Osteocyte (in vitro differentiated cells): ENCODE data around the gene TUBA3E. TPM values are rescaled to one million over a fixed set of nuclear protein-coding genes. Genes with fewer than 3 reads are reported as not detected.
"Not testable (repeated sequence)": the region's sequence is repeated elsewhere in the genome, so short reads cannot be mapped to it uniquely, and the experiment has no call there.

Experiments used
- DNase-seq: peaks from one replicate; pipeline ENCODE4 v3.0.0; 2021; ENCODE audit warnings: mixed read lengths; ENCODE audit not compliant: unreplicated experiment; ENCODE audit errors: extremely low spot score
- H3K27ac Mint-ChIP-seq: one replicate; pipeline ENCODE4 v1.8.0; 2021; ENCODE audit warnings: mild to moderate bottlenecking, mixed read lengths; ENCODE audit not compliant: unreplicated experiment
- H3K27me3 Mint-ChIP-seq: one replicate; pipeline ENCODE4 v1.8.0; 2021; ENCODE audit warnings: mixed read lengths; ENCODE audit not compliant: unreplicated experiment
- H3K36me3 Mint-ChIP-seq: one replicate; pipeline ENCODE4 v1.8.0; 2021; ENCODE audit warnings: mixed read lengths; ENCODE audit not compliant: unreplicated experiment
- H3K4me1 Mint-ChIP-seq: one replicate; pipeline ENCODE4 v1.8.0; 2021; ENCODE audit warnings: mixed read lengths; ENCODE audit not compliant: unreplicated experiment
- H3K4me3 Mint-ChIP-seq: one replicate; pipeline ENCODE4 v1.8.0; 2021; ENCODE audit warnings: mild to moderate bottlenecking, moderate library complexity, mixed read lengths; ENCODE audit not compliant: unreplicated experiment
- H3K9me3 Mint-ChIP-seq: one replicate; pipeline ENCODE4 v1.8.0; 2021; ENCODE audit warnings: mixed read lengths; ENCODE audit not compliant: unreplicated experiment
- CTCF ChIP-seq: fragments of 200-600 bp; sonication (generic); IDR thresholded peaks from 2 replicates; pipeline ENCODE4 v1.5.0; 2021; ENCODE audit warnings: antibody characterized with exemption, mild to moderate bottlenecking, moderate library complexity
- total RNA-seq: library from RNA; stranded (reverse); gene quantifications from 2 replicates; pipeline ENCODE4 v1.2.1, GENCODE V29; 2021

The TUBA3E gene
- total RNA-seq, 1 donor from 2014 or later: not detected

DNA sequence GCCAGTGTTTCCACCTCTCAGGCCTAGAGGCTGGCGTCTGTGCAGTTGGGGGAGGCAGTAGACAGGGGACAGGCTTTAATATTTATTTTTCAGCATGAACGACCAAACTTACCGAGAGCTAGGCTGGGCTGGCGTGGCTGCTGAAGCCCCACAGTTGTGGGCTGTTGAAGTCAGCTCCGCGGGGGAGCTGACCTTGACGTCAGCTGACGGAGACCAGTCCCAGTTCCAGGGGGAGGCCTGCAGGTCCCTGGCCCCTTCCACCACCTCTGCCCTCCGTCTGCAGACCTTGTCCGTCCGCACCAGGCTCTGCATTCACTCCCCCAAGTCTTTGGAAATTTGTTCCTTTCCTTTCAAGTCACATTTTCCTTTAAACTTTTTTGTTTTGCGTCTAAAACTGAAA is 33.4 kb upstream of the TUBA3E start:
- H3K4me3 Mint-ChIP-seq: no peak overlapping the region
- no peaks in the 10 kb centered on the region for H3K4me1 Mint-ChIP-seq
- H3K27me3 Mint-ChIP-seq: peaks cover 2% of the 10 kb centered on the region
- no peak overlapping the region for H3K27ac Mint-ChIP-seq
- no peaks in the 10 kb centered on the region for H3K36me3 Mint-ChIP-seq
- no peaks in the 10 kb centered on the region for H3K9me3 Mint-ChIP-seq
- TF ChIP-seq CTCF: no peak
- DNase-seq: no peak

- DNase-seq, H3K4me3 Mint-ChIP-seq, H3K27me3 Mint-ChIP-seq, H3K27ac Mint-ChIP-seq, H3K9me3 Mint-ChIP-seq, H3K36me3 Mint-ChIP-seq, H3K4me1 Mint-ChIP-seq: not testable (repeated sequence)
These were observed 32.7 kb upstream of the TUBA3E start for GRCh38 chr2:130230907-130231306.

DNA sequence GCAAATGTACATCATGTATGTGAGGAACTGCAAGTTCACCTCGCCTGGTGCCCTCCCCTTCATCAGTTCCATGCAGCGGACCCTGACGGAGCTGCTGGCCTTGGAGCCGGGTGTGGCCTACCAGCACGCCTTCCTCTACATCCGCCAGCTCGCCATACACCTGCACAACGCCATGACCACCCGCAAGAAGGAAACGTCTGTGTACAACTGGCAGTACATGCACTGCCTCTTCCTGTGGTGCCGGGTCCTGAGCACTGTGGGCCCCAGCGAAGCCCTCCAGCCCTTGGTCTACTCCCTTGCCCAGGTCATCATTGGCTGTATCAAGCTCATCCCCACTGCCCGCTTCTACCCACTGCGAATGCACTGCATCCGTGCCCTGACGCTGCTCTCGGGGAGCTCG is 32.1 kb upstream of the TUBA3E start:
- not testable (repeated sequence) for H3K36me3 Mint-ChIP-seq, H3K4me1 Mint-ChIP-seq, H3K27ac Mint-ChIP-seq, H3K27me3 Mint-ChIP-seq, H3K4me3 Mint-ChIP-seq, DNase-seq, H3K9me3 Mint-ChIP-seq

- H3K36me3 Mint-ChIP-seq, H3K4me3 Mint-ChIP-seq, H3K9me3 Mint-ChIP-seq, H3K27ac Mint-ChIP-seq, DNase-seq, H3K4me1 Mint-ChIP-seq, H3K27me3 Mint-ChIP-seq: not testable (repeated sequence)
These were observed 30.9 kb upstream of the TUBA3E start for GRCh38 chr2:130229161-130229510.

DNA sequence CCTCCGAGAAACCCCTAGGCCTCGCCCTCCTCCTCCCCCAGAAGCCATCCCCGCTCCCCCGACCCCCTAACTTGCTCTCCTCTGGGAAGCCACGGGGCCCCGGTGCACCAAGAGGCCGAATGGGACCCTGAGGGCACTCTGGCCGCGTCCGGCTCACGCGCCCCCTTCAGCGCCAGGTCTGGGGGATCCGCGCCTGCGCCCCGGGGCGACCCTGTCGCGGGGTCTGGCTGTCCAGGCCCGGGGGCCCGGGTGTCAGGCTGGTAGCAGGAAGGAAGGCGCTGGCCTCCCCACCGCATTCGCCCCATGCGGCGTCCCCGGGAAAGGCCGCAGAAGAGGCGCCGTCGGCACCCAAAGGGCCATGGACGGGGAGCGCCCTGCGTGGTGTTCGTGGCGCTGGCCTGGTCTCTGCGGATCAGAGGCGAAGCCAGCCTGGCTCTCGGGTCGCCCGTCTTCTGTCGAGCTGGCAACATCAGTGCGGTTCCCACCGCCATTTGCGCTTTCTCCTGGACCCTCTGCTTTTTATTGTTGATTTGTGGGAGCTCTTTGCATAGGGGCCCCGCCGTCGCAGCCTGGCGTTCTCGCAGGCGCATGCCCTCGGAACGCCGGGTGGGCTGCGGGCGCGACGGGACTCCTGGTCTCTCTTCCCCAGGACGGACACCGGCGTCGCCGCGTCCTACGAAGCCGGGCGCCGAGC is 30.4 kb upstream of the TUBA3E start:
- H3K27ac Mint-ChIP-seq, H3K36me3 Mint-ChIP-seq, H3K27me3 Mint-ChIP-seq, H3K4me3 Mint-ChIP-seq, H3K4me1 Mint-ChIP-seq, H3K9me3 Mint-ChIP-seq, DNase-seq: not testable (repeated sequence)

- not testable (repeated sequence) for H3K27me3 Mint-ChIP-seq, H3K4me1 Mint-ChIP-seq, H3K36me3 Mint-ChIP-seq, H3K9me3 Mint-ChIP-seq, H3K27ac Mint-ChIP-seq, H3K4me3 Mint-ChIP-seq, DNase-seq
These were observed 29.8 kb upstream of the TUBA3E start for GRCh38 chr2:130228005-130228404.

DNA sequence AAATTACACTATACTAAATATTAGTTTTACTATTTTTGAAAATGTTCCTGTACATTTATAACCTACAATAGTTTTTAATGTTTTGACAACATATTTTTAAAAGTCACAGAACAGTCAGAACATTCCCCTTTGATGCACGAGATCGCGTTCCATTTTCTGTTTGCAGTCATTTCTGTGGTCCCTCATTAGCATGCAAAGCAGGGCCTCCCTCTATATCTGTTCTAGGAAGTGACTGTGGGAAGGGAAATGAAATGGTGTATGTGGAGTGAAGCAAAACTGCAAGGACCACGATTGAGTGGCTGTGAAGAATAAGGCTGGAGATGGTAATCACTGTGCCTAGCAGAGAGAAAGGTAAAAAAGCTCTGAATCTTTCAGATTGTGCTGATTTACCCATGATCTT is 24.3 kb upstream of the TUBA3E start:
- not testable (repeated sequence) for DNase-seq, H3K27ac Mint-ChIP-seq
- peaks cover 14% of the 10 kb centered on the region for H3K27me3 Mint-ChIP-seq

GRCh38 chr2:130220505-130220904 is 22.3 kb upstream of the TUBA3E start:
- not testable (repeated sequence) for H3K4me1 Mint-ChIP-seq

More for the DNA sequence above, 24.3 kb upstream of the TUBA3E start:
- H3K36me3 Mint-ChIP-seq, H3K4me1 Mint-ChIP-seq, H3K4me3 Mint-ChIP-seq, H3K9me3 Mint-ChIP-seq: not testable (repeated sequence)

DNA sequence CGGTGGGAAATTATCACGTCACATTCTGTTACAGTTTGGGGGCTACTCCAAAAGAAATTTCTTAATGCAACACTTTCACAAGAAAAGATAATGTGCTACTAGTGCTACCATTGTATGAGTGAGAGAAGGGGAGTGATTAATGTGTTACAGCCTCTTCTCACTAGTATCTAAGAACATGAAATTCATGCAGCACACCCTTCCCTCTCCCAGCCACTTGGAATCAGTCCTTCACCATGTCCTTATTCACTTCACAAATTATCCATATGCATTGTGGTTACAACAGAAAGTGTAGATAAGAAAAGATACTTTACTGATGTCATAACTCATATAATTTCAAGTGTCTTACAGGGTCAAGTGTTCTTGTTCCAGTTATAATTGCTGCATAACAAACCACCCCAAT is 20.9 kb upstream of the TUBA3E start:
- H3K4me3 Mint-ChIP-seq, H3K36me3 Mint-ChIP-seq, H3K9me3 Mint-ChIP-seq, H3K4me1 Mint-ChIP-seq, H3K27ac Mint-ChIP-seq, DNase-seq: not testable (repeated sequence)
- peaks cover 24% of the 10 kb centered on the region for H3K27me3 Mint-ChIP-seq

More at GRCh38 chr2:130220505-130220904, 22.3 kb upstream of the TUBA3E start:
- DNase-seq, H3K9me3 Mint-ChIP-seq, H3K4me3 Mint-ChIP-seq, H3K27ac Mint-ChIP-seq, H3K36me3 Mint-ChIP-seq: not testable (repeated sequence)
- H3K27me3 Mint-ChIP-seq: peaks cover 19% of the 10 kb centered on the region

DNA sequence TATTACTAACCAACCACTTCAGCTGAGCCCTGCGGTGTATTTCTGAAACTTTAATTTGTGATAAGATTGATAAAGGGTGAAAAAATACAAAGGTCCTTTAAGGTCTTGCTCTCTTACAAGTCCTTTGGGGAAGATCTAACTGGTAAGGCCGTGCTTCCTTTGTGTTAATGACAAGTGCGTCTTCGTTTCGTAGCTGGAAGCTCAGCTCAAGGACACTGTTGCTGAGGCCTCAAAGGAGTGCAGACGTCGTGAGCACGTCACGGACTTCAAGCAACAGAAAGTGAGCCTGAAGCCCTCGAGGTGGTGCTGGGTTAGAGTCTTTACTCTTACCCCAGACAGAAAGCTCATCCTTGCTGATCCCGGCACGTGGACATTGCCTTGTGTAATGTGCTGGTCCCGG is 8.8 kb upstream of the TUBA3E start:
- not testable (repeated sequence) for H3K4me1 Mint-ChIP-seq, DNase-seq, H3K9me3 Mint-ChIP-seq, H3K4me3 Mint-ChIP-seq, H3K27ac Mint-ChIP-seq, H3K36me3 Mint-ChIP-seq
- peaks cover 24% of the 10 kb centered on the region for H3K27me3 Mint-ChIP-seq

- not testable (repeated sequence) for H3K9me3 Mint-ChIP-seq, H3K27ac Mint-ChIP-seq, H3K36me3 Mint-ChIP-seq, H3K4me1 Mint-ChIP-seq, DNase-seq, H3K27me3 Mint-ChIP-seq, H3K4me3 Mint-ChIP-seq
These were observed 4.9 kb upstream of the TUBA3E start for GRCh38 chr2:130203150-130203549.

DNA sequence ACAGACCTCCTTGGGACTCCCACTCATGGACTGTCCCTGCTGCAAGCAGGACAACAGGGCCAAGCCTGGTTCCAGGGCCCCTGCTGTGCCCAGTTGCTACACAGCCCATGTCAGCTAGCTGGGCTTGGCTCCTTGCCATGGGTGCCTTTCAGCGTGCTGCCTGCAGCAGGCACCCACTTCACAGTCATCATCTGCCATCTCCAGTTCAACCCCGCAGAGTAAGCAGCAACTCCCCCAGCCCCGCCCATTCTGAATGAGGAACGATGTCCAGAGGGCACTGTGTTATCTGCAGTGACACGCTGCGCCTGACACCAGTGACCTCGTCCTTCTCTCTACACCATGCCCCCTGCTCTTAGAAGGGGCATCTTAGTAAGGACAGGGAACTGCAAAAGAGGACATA is 4.3 kb upstream of the TUBA3E start:
- not testable (repeated sequence) for H3K36me3 Mint-ChIP-seq, H3K9me3 Mint-ChIP-seq, H3K4me3 Mint-ChIP-seq, H3K4me1 Mint-ChIP-seq, H3K27me3 Mint-ChIP-seq, DNase-seq, H3K27ac Mint-ChIP-seq
